GM12874 (cell line): Measurements from ENCODE around the gene ELMO3.

Source experiments
- CTCF ChIP-seq: IDR thresholded peaks from 2 replicates; pipeline ENCODE4 v1.5.1; 2011; ENCODE audit warnings: low read depth, mild to moderate bottlenecking, control low read depth, low read length, moderate library complexity; ENCODE audit not compliant: insufficient read depth

Gene ELMO3

GRCh38 chr16:67191995-67192681 lies 6.8 kb upstream of the ELMO3 start, which contains the start of gene E2F4:
Gene E2F4, plus strand, starts transcription at chr16:67192155. Its CDS starts 73 bp downstream, at chr16:67192228.
- no peak for TF ChIP-seq CTCF

- no peak for TF ChIP-seq CTCF
Observed at GRCh38 chr16:67192781-67193361, 6.1 kb upstream of the ELMO3 start.

- TF ChIP-seq CTCF, result no peak
Observed at GRCh38 chr16:67193536-67193935, 5.4 kb upstream of the ELMO3 start.

GRCh38 chr16:67194260-67194659 lies 4.7 kb upstream of the ELMO3 start:
- TF ChIP-seq CTCF, result no peak

- TF ChIP-seq CTCF, result no peak
Observed at GRCh38 chr16:67195676-67196075, 3.3 kb upstream of the ELMO3 start.

- no peak for TF ChIP-seq CTCF
Observed at GRCh38 chr16:67196881-67197280, 2.0 kb upstream of the ELMO3 start.

GRCh38 chr16:67197704-67198103 lies 1.2 kb upstream of the ELMO3 start:
- TF ChIP-seq CTCF, result no peak
